Activated naive CD8-positive, alpha-beta T cell treated with anti-CD3 and anti-CD28 coated beads for 36 hours (primary cell): Measurements from ENCODE around the gene ZNF19. TPM values are rescaled to one million over a fixed set of nuclear protein-coding genes. Genes with fewer than 3 reads are reported as not detected.
"Not testable (repeated sequence)": the region's sequence is repeated elsewhere in the genome, so short reads cannot be mapped to it uniquely, and the experiment has no call there.

Source experiments
- DNase-seq: peaks from one replicate; pipeline ENCODE4 v3.0.0; 2021
- H3K27ac Mint-ChIP-seq: one replicate; pipeline ENCODE4 v1.8.0; 2022; ENCODE audit warnings: mild to moderate bottlenecking, moderate library complexity, mixed read lengths
- H3K27me3 Mint-ChIP-seq: one replicate; pipeline ENCODE4 v1.8.0; 2022; ENCODE audit warnings: mild to moderate bottlenecking, mixed read lengths
- H3K36me3 Mint-ChIP-seq: one replicate; pipeline ENCODE4 v1.8.0; 2021; ENCODE audit warnings: mild to moderate bottlenecking, mixed read lengths
- H3K4me1 Mint-ChIP-seq: one replicate; pipeline ENCODE4 v1.8.0; 2021; ENCODE audit warnings: mixed read lengths
- H3K4me3 Mint-ChIP-seq: one replicate; pipeline ENCODE4 v1.8.0; 2022; ENCODE audit warnings: mild to moderate bottlenecking, moderate library complexity, mixed read lengths
- H3K9me3 Mint-ChIP-seq: one replicate; pipeline ENCODE4 v1.8.0; 2022; ENCODE audit warnings: mixed read lengths
- total RNA-seq, 2 experiments: library from RNA; stranded (reverse); gene quantifications; one replicate each; pipeline ENCODE4 v1.2.3, GENCODE V29; 2021

Gene ZNF19
- total RNA-seq, result 1 to 10 TPM; 3.0 to 3.6 TPM

DNA sequence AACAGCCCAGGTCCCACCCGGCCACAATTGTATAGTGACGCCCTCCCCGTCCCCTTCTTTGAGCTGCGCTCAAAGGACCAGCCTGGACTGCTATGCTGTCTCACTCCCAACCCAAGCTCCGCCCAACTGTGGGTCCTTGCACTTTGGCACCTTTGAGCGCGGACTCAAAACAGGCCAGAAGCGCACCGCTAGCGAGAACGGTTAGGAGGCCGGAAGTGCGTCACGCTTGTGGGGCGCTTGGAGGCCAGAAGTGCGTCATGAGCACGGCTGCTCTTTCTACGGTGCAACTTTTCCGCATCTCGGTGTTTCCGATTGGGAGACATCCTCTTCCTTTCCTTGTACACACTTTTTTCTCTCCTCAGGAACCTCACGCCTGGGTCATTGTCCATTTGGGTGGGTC lies at the start of gene ZNF19:
TSS of gene ZNF19 (minus strand) at position 203 of the 400 bp plus-strand sequence. CDS start 7,210 bp downstream, outside the sequence.
- Mint-ChIP-seq H3K4me1 (peaks cover 8% of the 10 kb centered on the region), H3K27me3 (no peaks in the 10 kb centered on the region), H3K27ac (no peak within 1 kb of the TSS), H3K9me3 (no peaks in the 10 kb centered on the region), H3K4me3 (no peak within 1 kb of the TSS), H3K36me3 (no peaks in the 10 kb centered on the region)
- no peak for DNase-seq

DNA sequence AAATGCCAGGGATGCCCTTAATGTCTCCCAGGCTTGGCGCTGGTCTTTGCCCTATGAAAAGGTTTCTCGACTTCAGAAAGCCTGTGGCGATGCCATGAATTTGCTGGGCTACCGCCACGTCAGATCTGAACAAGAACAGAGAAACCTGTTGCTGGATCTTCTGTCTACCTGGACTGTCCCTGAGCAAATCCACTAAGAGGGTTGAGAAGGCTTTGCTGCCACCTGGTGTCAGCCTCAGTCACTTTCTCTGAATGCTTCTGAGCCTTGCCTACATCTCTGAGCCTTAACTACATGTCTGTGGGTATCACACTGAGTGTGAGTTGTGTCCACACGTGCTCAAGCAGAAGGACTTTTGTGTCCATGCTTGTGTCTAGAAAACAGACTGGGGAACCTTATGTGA lies 48.5 kb upstream of the ZNF19 start:
- H3K27ac Mint-ChIP-seq, result no peak overlapping the region
- peaks cover 4% of the 10 kb centered on the region for H3K4me1 Mint-ChIP-seq
- no peaks in the 10 kb centered on the region for H3K9me3 Mint-ChIP-seq
- peaks cover 8% of the 10 kb centered on the region for H3K27me3 Mint-ChIP-seq
- peak; percentile 17 for DNase-seq
- H3K36me3 Mint-ChIP-seq, result no peaks in the 10 kb centered on the region
- no peak overlapping the region for H3K4me3 Mint-ChIP-seq

- Mint-ChIP-seq H3K4me3 (no peak overlapping the region), H3K9me3 (no peaks in the 10 kb centered on the region), H3K36me3 (no peaks in the 10 kb centered on the region), H3K27me3 (peaks cover 3% of the 10 kb centered on the region), H3K4me1 (no peaks in the 10 kb centered on the region), H3K27ac (no peak overlapping the region)
- no peak for DNase-seq
Measured at GRCh38 chr16:71536752-71537499, 47.8 kb upstream of the ZNF19 start.

- no peak for DNase-seq
- Mint-ChIP-seq H3K4me3 (no peak overlapping the region), H3K27ac (no peak overlapping the region), H3K9me3 (no peaks in the 10 kb centered on the region), H3K4me1 (no peaks in the 10 kb centered on the region), H3K27me3 (peaks cover 17% of the 10 kb centered on the region), H3K36me3 (no peaks in the 10 kb centered on the region)
Measured at GRCh38 chr16:71532366-71532765, 43.2 kb upstream of the ZNF19 start.

GRCh38 chr16:71528863-71529262 lies 39.7 kb upstream of the ZNF19 start:
- no peaks in the 10 kb centered on the region for H3K36me3 Mint-ChIP-seq
- H3K9me3 Mint-ChIP-seq, result no peaks in the 10 kb centered on the region
- H3K27ac Mint-ChIP-seq, result no peak overlapping the region
- peaks cover 4% of the 10 kb centered on the region for H3K4me1 Mint-ChIP-seq
- peaks cover 32% of the 10 kb centered on the region for H3K27me3 Mint-ChIP-seq
- H3K4me3 Mint-ChIP-seq, result no peak overlapping the region
- DNase-seq, result no peak

DNA sequence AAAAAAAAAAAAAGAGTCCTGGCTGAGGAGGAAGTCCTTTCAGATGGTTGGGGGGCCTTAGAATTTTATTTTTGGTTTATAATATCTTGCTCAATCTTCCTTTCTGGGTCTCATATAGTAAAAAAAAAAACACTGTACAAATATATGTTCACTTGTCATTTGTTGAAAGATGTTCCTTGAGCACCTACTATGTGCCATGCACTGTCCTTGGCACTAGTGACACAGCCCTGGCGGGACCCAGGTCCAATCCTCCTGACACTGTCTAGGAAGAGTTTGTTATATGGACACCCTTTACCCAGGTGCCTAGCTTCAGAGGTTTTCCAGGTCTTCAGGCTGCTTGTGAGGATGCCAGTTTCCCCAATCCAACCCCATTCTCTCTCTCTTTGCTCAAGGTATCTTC lies 39.1 kb upstream of the ZNF19 start:
- no peak for DNase-seq
- Mint-ChIP-seq H3K9me3 (no peaks in the 10 kb centered on the region), H3K36me3 (no peaks in the 10 kb centered on the region), H3K27me3 (peaks cover 32% of the 10 kb centered on the region), H3K4me3 (no peak overlapping the region), H3K27ac (no peak overlapping the region), H3K4me1 (peaks cover 4% of the 10 kb centered on the region)

GRCh38 chr16:71526111-71526631 lies 37.0 kb upstream of the ZNF19 start, which contains the start of gene CHST4:
Gene CHST4 (plus strand): TSS chr16:71526426. CDS start chr16:71536678, 10,252 bp downstream.
- Mint-ChIP-seq H3K27me3 (peaks cover 32% of the 10 kb centered on the region), H3K36me3 (no peaks in the 10 kb centered on the region), H3K4me3 (no peak within 1 kb of the TSS), H3K9me3 (no peaks in the 10 kb centered on the region), H3K4me1 (peaks cover 4% of the 10 kb centered on the region), H3K27ac (no peak within 1 kb of the TSS)
- peak; percentile 4 for DNase-seq

- H3K27ac Mint-ChIP-seq, result no peak overlapping the region
- no peaks in the 10 kb centered on the region for H3K9me3 Mint-ChIP-seq
- DNase-seq, result no peak
- H3K27me3 Mint-ChIP-seq, result peaks cover 32% of the 10 kb centered on the region
- peaks cover 4% of the 10 kb centered on the region for H3K4me1 Mint-ChIP-seq
- no peak overlapping the region for H3K4me3 Mint-ChIP-seq
- H3K36me3 Mint-ChIP-seq, result no peaks in the 10 kb centered on the region
Measured at GRCh38 chr16:71524566-71525553, 35.7 kb upstream of the ZNF19 start.

DNA sequence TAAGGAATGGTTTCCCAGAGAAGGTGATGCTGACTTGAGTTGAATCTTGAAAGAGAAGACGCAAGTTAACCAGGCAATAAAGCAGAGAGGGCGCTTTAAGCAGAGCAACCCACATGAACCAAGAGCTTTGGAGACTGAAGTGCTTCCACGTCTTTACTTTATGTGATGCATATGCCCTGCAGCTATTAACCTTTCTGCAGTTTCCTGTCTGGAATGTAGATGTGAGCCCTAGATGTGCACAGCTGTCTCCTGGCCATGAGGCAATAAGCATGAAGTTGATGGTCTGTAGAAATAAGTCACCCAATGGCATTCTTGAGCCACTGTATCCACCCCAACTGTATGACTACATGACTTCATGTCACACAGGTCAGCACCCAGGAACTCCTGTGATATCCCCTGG lies 31.4 kb upstream of the ZNF19 start:
- no peaks in the 10 kb centered on the region for H3K9me3 Mint-ChIP-seq
- H3K27ac Mint-ChIP-seq, result no peak overlapping the region
- DNase-seq, result no peak
- no peaks in the 10 kb centered on the region for H3K36me3 Mint-ChIP-seq
- H3K4me1 Mint-ChIP-seq, result no peaks in the 10 kb centered on the region
- H3K4me3 Mint-ChIP-seq, result no peak overlapping the region
- H3K27me3 Mint-ChIP-seq, result peaks cover 4% of the 10 kb centered on the region

DNA sequence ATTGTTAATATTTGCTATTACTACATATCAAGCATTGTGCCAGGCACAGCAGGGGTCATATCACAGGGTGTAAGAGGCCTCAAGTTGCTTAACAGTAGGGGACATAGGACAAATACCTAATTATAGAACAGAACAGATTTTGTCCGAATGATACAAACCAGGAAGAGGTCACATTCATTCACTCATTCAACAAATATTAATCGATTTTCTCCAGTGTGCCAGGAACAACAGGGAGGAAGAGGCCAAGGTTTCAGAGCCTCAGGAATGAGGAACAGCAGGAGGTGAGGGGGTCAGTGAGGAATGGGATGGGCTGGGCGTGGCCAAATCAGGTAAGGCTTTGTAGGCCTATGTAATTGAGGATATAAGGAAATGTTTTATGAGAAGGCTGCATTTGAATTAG lies 25.9 kb upstream of the ZNF19 start:
- Mint-ChIP-seq H3K27ac (no peak overlapping the region), H3K9me3 (no peaks in the 10 kb centered on the region), H3K36me3 (no peaks in the 10 kb centered on the region), H3K4me1 (no peaks in the 10 kb centered on the region), H3K27me3 (peaks cover 5% of the 10 kb centered on the region), H3K4me3 (no peak overlapping the region)
- no peak for DNase-seq

- H3K9me3 Mint-ChIP-seq, result no peaks in the 10 kb centered on the region
- no peak for DNase-seq
- no peaks in the 10 kb centered on the region for H3K4me1 Mint-ChIP-seq
- no peaks in the 10 kb centered on the region for H3K36me3 Mint-ChIP-seq
- peaks cover 5% of the 10 kb centered on the region for H3K27me3 Mint-ChIP-seq
- H3K27ac Mint-ChIP-seq, result no peak overlapping the region
- H3K4me3 Mint-ChIP-seq, result no peak overlapping the region
Measured at GRCh38 chr16:71514476-71514875, 25.4 kb upstream of the ZNF19 start.

- DNase-seq, result no peak
- Mint-ChIP-seq H3K9me3 (no peaks in the 10 kb centered on the region), H3K36me3 (no peaks in the 10 kb centered on the region), H3K27ac (no peak overlapping the region), H3K27me3 (peaks cover 5% of the 10 kb centered on the region), H3K4me3 (no peak overlapping the region), H3K4me1 (no peaks in the 10 kb centered on the region)
Measured at GRCh38 chr16:71513302-71513701, 24.2 kb upstream of the ZNF19 start.

GRCh38 chr16:71507061-71507460 lies 17.9 kb upstream of the ZNF19 start:
- no peaks in the 10 kb centered on the region for H3K9me3 Mint-ChIP-seq
- no peaks in the 10 kb centered on the region for H3K36me3 Mint-ChIP-seq
- no peak for DNase-seq
- no peaks in the 10 kb centered on the region for H3K27me3 Mint-ChIP-seq
- H3K4me1 Mint-ChIP-seq, result no peaks in the 10 kb centered on the region
- H3K4me3 Mint-ChIP-seq, result no peak overlapping the region
- H3K27ac Mint-ChIP-seq, result no peak overlapping the region

- no peaks in the 10 kb centered on the region for H3K4me1 Mint-ChIP-seq
- peaks cover 1% of the 10 kb centered on the region for H3K27me3 Mint-ChIP-seq
- H3K4me3 Mint-ChIP-seq, result no peak overlapping the region
- H3K36me3 Mint-ChIP-seq, result no peaks in the 10 kb centered on the region
- DNase-seq, result no peak
- no peaks in the 10 kb centered on the region for H3K9me3 Mint-ChIP-seq
- H3K27ac Mint-ChIP-seq, result no peak overlapping the region
Measured at GRCh38 chr16:71504901-71505300, 15.8 kb upstream of the ZNF19 start.

- H3K9me3 Mint-ChIP-seq, DNase-seq, H3K27me3 Mint-ChIP-seq, H3K36me3 Mint-ChIP-seq, H3K27ac Mint-ChIP-seq, H3K4me1 Mint-ChIP-seq, H3K4me3 Mint-ChIP-seq: not testable (repeated sequence)
Measured at GRCh38 chr16:71504051-71504450, 14.9 kb upstream of the ZNF19 start.
